GM19324 (cell line): ENCODE measurements around the gene GPC6.

Source experiments
- ATAC-seq: cut with Tn5 transposase; IDR thresholded peaks from one replicate; pipeline ENCODE4 v1.9.1; 2021; ENCODE audit warnings: mild to moderate bottlenecking, moderate library complexity; ENCODE audit not compliant: unreplicated experiment, low FRiP score

The GPC6 gene

GRCh38 chr13:93646245-93646644 is 419.6 kb downstream of the GPC6 start:
- no peak for ATAC-seq

GRCh38 chr13:93649496-93649895 is 422.9 kb downstream of the GPC6 start:
- ATAC-seq = no peak

- no peak for ATAC-seq
These were observed 427.2 kb downstream of the GPC6 start for GRCh38 chr13:93653776-93654175.

GRCh38 chr13:93655154-93655553 is 428.5 kb downstream of the GPC6 start:
- ATAC-seq = no peak

GRCh38 chr13:93660391-93661063 is 433.9 kb downstream of the GPC6 start:
- no peak for ATAC-seq

- ATAC-seq = no peak
These were observed 444.3 kb downstream of the GPC6 start for GRCh38 chr13:93670866-93671265.

GRCh38 chr13:93672996-93673395 is 446.4 kb downstream of the GPC6 start:
- ATAC-seq = no peak

- ATAC-seq = no peak
These were observed 447.3 kb downstream of the GPC6 start for GRCh38 chr13:93673885-93674284.

GRCh38 chr13:93674337-93674755 is 447.7 kb downstream of the GPC6 start:
- ATAC-seq = no peak

GRCh38 chr13:93680329-93680728 is 453.7 kb downstream of the GPC6 start:
- ATAC-seq = no peak

GRCh38 chr13:93685900-93686299 is 459.3 kb downstream of the GPC6 start:
- ATAC-seq = no peak

- ATAC-seq = no peak
These were observed 459.8 kb downstream of the GPC6 start for GRCh38 chr13:93686399-93686798.

- no peak for ATAC-seq
These were observed 460.7 kb downstream of the GPC6 start for GRCh38 chr13:93687261-93687660.

- no peak for ATAC-seq
These were observed 462.7 kb downstream of the GPC6 start for GRCh38 chr13:93689333-93689732.

- ATAC-seq = no peak
These were observed 463.5 kb downstream of the GPC6 start for GRCh38 chr13:93690139-93690538.

GRCh38 chr13:93698016-93698613 is 471.5 kb downstream of the GPC6 start:
- no peak for ATAC-seq

- ATAC-seq = no peak
These were observed 473.5 kb downstream of the GPC6 start for GRCh38 chr13:93700115-93700514.

- no peak for ATAC-seq
These were observed 481.9 kb downstream of the GPC6 start for GRCh38 chr13:93708308-93709075.

- no peak for ATAC-seq
These were observed 483.1 kb downstream of the GPC6 start for GRCh38 chr13:93709506-93710244.

GRCh38 chr13:93714171-93714570 is 487.6 kb downstream of the GPC6 start:
- no peak for ATAC-seq

GRCh38 chr13:93715866-93716265 is 489.3 kb downstream of the GPC6 start:
- ATAC-seq = no peak
